ENCODE results near the gene PNPLA6.

DNA sequence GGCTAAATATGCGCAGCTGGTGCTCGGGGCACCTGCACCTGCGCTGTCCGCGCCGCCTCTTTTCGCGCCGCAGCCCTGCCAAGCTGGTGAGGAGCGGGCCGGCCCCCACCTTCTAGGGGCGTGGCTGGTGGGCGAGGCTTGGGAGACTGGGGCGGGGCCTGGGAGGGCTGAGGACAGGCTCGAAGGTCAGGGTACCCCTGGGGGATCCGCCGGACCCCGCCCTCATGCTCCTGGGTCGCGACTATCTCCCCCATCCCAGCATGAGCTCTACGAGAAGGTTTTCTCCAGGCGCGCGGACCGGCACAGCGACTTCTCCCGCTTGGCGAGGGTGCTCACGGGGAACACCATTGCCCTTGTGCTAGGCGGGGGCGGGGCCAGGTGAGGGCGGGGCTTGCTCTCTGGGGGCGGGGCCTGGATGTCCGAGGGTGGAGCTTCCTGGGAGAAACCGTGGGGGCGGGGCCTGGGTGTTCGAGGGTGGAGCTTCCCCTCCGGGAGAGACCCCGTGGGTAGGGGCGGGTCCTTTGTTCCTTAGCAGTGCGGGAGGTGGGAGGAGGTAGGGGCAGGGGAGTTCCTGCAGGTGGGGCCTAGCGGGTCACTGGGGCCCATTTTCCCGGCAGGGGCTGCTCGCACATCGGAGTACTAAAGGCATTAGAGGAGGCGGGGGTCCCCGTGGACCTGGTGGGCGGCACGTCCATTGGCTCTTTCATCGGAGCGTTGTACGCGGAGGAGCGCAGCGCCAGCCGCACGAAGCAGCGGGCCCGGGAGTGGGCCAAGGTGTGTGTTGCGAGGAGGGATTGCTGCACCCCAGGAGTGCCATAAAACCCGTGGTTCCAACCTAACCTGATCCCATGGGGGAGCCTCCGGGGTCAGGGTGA, 19.7 kb downstream of the PNPLA6 start:
- TF ChIP-seq, protein P1, sequence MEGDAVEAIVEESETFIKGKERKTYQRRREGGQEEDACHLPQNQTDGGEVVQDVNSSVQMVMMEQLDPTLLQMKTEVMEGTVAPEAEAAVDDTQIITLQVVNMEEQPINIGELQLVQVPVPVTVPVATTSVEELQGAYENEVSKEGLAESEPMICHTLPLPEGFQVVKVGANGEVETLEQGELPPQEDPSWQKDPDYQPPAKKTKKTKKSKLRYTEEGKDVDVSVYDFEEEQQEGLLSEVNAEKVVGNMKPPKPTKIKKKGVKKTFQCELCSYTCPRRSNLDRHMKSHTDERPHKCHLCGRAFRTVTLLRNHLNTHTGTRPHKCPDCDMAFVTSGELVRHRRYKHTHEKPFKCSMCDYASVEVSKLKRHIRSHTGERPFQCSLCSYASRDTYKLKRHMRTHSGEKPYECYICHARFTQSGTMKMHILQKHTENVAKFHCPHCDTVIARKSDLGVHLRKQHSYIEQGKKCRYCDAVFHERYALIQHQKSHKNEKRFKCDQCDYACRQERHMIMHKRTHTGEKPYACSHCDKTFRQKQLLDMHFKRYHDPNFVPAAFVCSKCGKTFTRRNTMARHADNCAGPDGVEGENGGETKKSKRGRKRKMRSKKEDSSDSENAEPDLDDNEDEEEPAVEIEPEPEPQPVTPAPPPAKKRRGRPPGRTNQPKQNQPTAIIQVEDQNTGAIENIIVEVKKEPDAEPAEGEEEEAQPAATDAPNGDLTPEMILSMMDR (IDR thresholded peaks at IDR 0.05) = no peak
- no peak for TF ChIP-seq POLR2A (IDR thresholded peaks at IDR 0.05)

Measured in heart left ventricle (tissue), 13 donors.